Measurements from ENCODE around the gene NXT2.
"Not testable (repeated sequence)": the region's sequence is repeated elsewhere in the genome, so short reads cannot be mapped to it uniquely, and the experiment has no call there.

The NXT2 gene

GRCh38 chrX:109536439-109537323 lies at the start of gene NXT2:
NXT2 (plus strand) TSS chrX:109536844; CDS start chrX:109537007, 163 bp downstream.
- peak; percentile 88 for DNase-seq

- DNase-seq: no peak
Observed at GRCh38 chrX:109487640-109488039, 49.0 kb upstream of the NXT2 start.

GRCh38 chrX:109489174-109489573 lies 47.5 kb upstream of the NXT2 start:
- no peak for DNase-seq

GRCh38 chrX:109498434-109498833 lies 38.2 kb upstream of the NXT2 start:
- DNase-seq: no peak

GRCh38 chrX:109501176-109501575 lies 35.5 kb upstream of the NXT2 start:
- no peak for DNase-seq

- DNase-seq: no peak
Observed at GRCh38 chrX:109508915-109509314, 27.7 kb upstream of the NXT2 start.

GRCh38 chrX:109511113-109511512 lies 25.5 kb upstream of the NXT2 start:
- no peak for DNase-seq

GRCh38 chrX:109519001-109519400 lies 17.6 kb upstream of the NXT2 start:
- no peak for DNase-seq

- DNase-seq: no peak
Observed at GRCh38 chrX:109533005-109533404, 3.6 kb upstream of the NXT2 start.

- DNase-seq: no peak
Observed at GRCh38 chrX:109533631-109534030, 3.0 kb upstream of the NXT2 start.

- DNase-seq: no peak
Observed at GRCh38 chrX:109534933-109535332, 1.7 kb upstream of the NXT2 start.

- no peak for DNase-seq
Observed at GRCh38 chrX:109535578-109535977, 1.1 kb upstream of the NXT2 start.

- no peak for DNase-seq
Observed at GRCh38 chrX:109537324-109537665, 651 bp downstream of the NXT2 start.

- DNase-seq: not testable (repeated sequence)
Observed at GRCh38 chrX:109539007-109539406, 2.4 kb downstream of the NXT2 start.

GRCh38 chrX:109553862-109554261 lies 17.2 kb downstream of the NXT2 start:
- DNase-seq: no peak

- not testable (repeated sequence) for DNase-seq
Observed at GRCh38 chrX:109576083-109576482, 39.4 kb downstream of the NXT2 start.

- DNase-seq: no peak
Observed at GRCh38 chrX:109577055-109577454, 40.4 kb downstream of the NXT2 start.

GRCh38 chrX:109578916-109579315 lies 42.3 kb downstream of the NXT2 start:
- DNase-seq: no peak

- no peak for DNase-seq
Observed at GRCh38 chrX:109585488-109585887, 48.8 kb downstream of the NXT2 start.

- DNase-seq: no peak
Observed at GRCh38 chrX:109590176-109590575, 53.5 kb downstream of the NXT2 start.

All from CD4-positive, alpha-beta T cell treated with Interleukin-17A for 4 hours (primary cell).